HG03457 (cell line): ENCODE data around the gene AHCY.
A peak's percentile ranks its signal among the peaks of the same experiment; 100 is the strongest.
"Not testable (repeated sequence)": the region's sequence is repeated elsewhere in the genome, so short reads cannot be mapped to it uniquely, and the experiment has no call there.

Experiments used
- ATAC-seq: cut with Tn5 transposase; IDR thresholded peaks from one replicate; pipeline ENCODE4 v1.9.1; 2021; ENCODE audit warnings: moderate number of reproducible peaks; ENCODE audit not compliant: unreplicated experiment

The AHCY gene

DNA sequence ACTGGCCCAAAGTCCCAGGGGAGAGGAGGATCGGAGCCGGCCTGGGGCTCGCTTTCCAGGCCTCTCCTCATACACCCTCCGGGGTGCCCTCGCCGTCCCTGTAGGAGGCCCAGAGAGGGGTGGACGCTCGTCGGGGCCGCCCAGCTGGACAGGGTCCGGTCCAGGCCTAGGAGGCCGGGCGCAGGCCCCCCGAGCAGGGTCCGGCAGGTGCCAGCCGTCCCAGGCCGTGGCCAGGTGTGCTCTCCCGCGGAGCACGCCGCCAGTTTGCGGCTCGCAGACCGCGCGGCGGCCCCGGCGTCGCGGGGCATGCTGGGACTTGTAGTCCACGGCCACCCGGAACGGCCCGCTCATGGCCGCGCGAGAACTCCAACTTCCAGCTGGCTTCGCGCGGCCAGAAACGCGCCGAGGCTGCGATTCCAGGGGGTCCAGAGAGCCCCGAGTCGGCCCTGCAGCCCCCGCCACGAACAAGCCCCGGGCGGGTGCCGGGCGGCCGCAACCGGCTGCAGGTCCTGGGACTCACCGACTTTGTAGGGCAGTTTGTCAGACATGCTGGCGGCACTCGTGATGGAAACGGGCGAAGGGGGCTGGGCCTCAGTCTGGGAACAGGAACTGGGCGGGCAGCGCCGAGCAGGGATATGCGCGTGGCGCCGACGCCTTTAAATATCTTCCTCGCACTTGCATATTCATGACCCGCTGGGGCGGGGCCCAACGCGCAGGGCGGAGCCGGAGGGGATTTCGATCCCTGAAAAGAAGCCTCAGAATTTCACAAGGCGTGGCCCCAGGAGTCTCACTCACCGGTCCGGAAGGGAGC lies at the start of gene AHCY:
Gene AHCY (minus strand): TSS at position 633 of the 811 bp plus-strand sequence. CDS start 85 bp downstream, at position 548.
- peak; percentile 84 for ATAC-seq

GRCh38 chr20:34350095-34350494 lies 46.9 kb upstream of the AHCY start:
- ATAC-seq = no peak

- no peak for ATAC-seq
Observed at GRCh38 chr20:34347571-34347970, 44.4 kb upstream of the AHCY start.

- ATAC-seq = not testable (repeated sequence)
Observed at GRCh38 chr20:34346533-34346865, 43.3 kb upstream of the AHCY start.

GRCh38 chr20:34345839-34346532 lies 42.8 kb upstream of the AHCY start:
- ATAC-seq = not testable (repeated sequence)

GRCh38 chr20:34345402-34345736 lies 42.2 kb upstream of the AHCY start:
- ATAC-seq = no peak

- ATAC-seq = no peak
Observed at GRCh38 chr20:34344238-34344637, 41.1 kb upstream of the AHCY start.

DNA sequence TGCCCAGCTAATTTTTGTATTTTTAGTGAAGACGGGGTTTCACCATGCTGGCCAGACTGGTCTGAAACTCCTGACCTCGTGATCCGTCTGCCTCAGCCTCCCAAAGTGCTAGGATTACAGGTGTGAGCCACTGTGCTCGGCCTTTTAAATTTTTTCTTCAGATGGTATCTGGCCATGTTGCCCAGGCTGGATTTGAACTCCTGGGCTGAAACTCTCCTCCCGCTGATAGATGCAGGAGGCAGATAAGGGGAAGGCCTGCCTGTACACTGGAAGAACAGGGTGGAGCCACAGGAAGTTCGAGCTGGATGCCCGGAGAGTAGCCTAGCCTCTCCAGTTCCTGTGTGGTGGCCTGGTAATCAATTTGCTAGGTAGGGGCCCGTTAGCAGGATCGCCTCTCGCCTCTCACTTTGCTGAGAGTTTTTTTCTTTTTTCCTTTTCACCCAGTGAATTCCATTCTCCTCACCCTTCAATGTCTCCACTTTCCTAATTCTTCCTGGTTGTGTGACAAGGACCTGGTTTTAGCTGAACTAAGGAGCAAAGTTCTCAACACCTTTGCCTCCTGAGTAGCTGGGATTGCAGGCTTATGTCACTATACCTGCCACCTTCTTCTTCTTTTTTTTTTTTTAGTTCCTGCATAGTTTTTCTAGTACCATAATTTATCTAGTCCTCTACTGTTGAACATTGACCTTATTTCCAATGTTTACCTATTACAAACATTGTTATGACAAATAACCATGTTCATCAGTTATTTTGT lies 40.5 kb upstream of the AHCY start:
- no peak for ATAC-seq

DNA sequence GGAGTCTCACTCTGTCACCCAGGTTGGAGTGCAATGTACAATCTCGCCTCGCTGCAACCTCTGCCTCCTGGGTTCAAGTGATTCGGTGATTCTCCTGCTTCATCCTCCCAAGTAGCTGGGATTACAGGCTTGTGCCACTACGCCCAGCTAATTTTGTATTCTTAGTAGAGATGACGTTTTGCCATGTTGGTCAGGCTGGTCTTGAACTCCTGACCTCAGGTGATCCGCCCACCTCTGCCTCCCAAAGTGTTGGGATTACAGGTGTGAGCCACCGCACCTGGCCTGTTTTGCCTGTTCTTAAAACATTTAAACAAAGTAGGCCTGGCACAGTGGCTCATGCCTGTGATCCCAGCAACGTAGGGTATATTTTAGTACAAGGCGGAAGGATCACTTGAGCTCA lies 38.0 kb upstream of the AHCY start:
- not testable (repeated sequence) for ATAC-seq

- ATAC-seq = not testable (repeated sequence)
Observed at GRCh38 chr20:34340726-34341125, 37.6 kb upstream of the AHCY start.

- ATAC-seq = no peak
Observed at GRCh38 chr20:34337982-34338726, 35.0 kb upstream of the AHCY start.

- no peak for ATAC-seq
Observed at GRCh38 chr20:34337544-34337943, 34.4 kb upstream of the AHCY start.

GRCh38 chr20:34334654-34335407 lies 31.7 kb upstream of the AHCY start:
- no peak for ATAC-seq

- ATAC-seq = no peak
Observed at GRCh38 chr20:34333786-34334185, 30.6 kb upstream of the AHCY start.

DNA sequence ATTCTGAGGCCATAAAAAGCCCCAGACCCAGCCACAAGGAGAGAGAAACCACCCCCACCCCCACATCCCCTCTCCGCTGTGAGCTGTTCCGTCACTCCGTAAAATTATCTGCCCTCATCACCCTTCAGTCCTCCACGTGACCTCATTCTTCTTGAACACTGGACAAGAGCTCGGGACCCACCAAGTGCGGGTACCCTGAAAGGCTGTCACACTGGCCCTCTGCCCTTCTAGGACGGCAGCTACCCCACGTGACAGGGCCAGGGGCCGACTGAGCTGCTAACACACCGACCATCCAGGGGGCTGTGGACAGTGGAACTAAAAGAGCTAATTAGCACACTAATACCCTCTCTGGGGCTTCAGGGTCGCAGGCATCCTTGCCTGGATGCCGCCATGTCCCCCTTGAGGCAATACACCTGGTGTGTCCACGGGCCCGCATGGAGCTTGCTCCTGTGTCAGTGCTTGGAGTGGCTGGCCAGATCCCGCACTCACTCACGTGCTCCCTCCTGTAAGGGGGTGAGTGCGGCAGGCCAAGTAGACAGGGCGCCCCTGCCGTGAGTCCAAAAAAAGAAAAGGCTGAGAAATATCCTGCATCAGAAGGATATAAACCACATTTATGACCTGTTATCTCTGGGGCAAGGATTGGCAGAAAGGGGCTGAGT lies 29.2 kb upstream of the AHCY start:
- no peak for ATAC-seq

DNA sequence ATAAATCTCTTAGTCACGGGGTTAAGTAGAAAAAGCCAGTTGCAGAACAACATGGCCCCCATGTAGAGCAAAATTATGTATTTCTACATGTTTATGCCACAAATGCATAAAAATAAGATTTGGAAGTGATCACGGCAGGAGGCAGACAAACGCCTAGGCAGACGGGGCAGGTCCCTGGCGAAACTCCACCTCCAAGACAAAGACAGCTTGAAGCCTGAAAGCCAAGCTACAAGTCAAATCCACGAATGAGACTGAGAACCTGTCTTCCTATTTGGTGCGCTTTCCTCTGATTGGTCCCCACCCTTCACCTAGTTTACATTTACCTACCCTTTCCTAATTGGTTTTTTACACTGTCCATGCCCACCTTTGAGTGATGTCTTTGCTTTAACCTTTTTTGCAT lies 28.7 kb upstream of the AHCY start:
- no peak for ATAC-seq

- not testable (repeated sequence) for ATAC-seq
Observed at GRCh38 chr20:34330861-34331544, 27.8 kb upstream of the AHCY start.

DNA sequence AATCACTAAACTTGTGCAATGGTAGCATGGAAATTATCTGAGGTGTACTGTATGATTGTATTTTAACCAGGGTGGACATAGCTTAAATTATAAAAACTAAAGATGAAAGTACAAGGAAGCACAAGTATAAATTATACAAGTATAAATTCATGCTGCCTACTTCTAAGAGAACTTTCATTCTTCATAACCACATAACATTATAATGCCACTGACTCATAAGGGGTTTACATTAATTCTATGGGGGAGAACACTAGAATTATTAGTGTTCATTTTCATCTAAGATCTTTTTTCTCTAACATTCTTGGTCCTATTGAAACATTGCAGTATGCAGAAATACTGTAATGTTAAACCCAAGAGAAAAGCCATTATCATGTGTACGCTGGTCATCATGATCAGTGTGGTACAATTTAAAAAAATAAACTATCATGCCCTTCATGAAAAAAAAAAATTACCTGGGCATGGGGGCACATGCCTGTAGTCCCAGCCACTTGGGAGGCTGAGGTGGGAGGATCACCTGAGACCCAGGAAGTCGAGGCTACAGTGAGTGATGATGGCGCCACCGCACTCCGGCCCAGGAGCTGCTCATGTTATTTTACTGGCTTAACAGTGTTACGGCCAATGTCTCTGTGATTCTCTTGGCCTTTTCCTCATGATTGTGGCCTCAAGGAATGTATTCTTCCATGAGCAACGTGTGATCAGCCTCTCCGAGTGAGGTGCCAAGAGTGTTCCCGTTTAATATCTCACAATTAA lies 25.9 kb upstream of the AHCY start:
- ATAC-seq = no peak

GRCh38 chr20:34328207-34328606 lies 25.1 kb upstream of the AHCY start:
- not testable (repeated sequence) for ATAC-seq
